SW 1271 (cell line): Measurements from ENCODE around the gene SPDYE4.
"Not testable (repeated sequence)": the region's sequence is repeated elsewhere in the genome, so short reads cannot be mapped to it uniquely, and the experiment has no call there.

Source experiments
- DNase-seq, 2 experiments: peaks; one replicate each; lab custom pipeline; 2025; lab: John Stamatoyannopoulos, UW

The SPDYE4 gene

GRCh38 chr17:8758137-8758596 is at the start of gene SPDYE4:
SPDYE4 (minus strand) TSS chr17:8758546; CDS start chr17:8758382, 164 bp downstream.
- DNase-seq = no peak

- DNase-seq = no peak
These were observed 48.7 kb upstream of the SPDYE4 start for GRCh38 chr17:8806926-8807550.

- DNase-seq = no peak
These were observed 48.0 kb upstream of the SPDYE4 start for GRCh38 chr17:8806253-8806925.

- DNase-seq = not testable (repeated sequence)
These were observed 47.0 kb upstream of the SPDYE4 start for GRCh38 chr17:8805396-8805795.

GRCh38 chr17:8803531-8804420 is 45.4 kb upstream of the SPDYE4 start:
- no peak for DNase-seq

- DNase-seq = no peak
These were observed 42.9 kb upstream of the SPDYE4 start for GRCh38 chr17:8801135-8801840.

GRCh38 chr17:8800656-8801055 is 42.3 kb upstream of the SPDYE4 start:
- no peak for DNase-seq

- no peak for DNase-seq
These were observed 41.3 kb upstream of the SPDYE4 start for GRCh38 chr17:8799570-8800212.

GRCh38 chr17:8798846-8799569 is 40.7 kb upstream of the SPDYE4 start, which contains the start of gene MFSD6L:
MFSD6L (minus strand) TSS chr17:8799365; CDS start chr17:8799120, 245 bp downstream.
- DNase-seq = no peak

GRCh38 chr17:8798176-8798845 is 40.0 kb upstream of the SPDYE4 start:
- no peak for DNase-seq

- DNase-seq = no peak
These were observed 39.4 kb upstream of the SPDYE4 start for GRCh38 chr17:8797621-8798175.

- DNase-seq = no peak
These were observed 36.3 kb upstream of the SPDYE4 start for GRCh38 chr17:8794636-8795035.

GRCh38 chr17:8793649-8794048 is 35.3 kb upstream of the SPDYE4 start:
- DNase-seq = no peak

GRCh38 chr17:8792646-8793045 is 34.3 kb upstream of the SPDYE4 start:
- DNase-seq = no peak

GRCh38 chr17:8791910-8792270 is 33.5 kb upstream of the SPDYE4 start:
- DNase-seq = no peak

- no peak for DNase-seq
These were observed 33.0 kb upstream of the SPDYE4 start for GRCh38 chr17:8791248-8791909.

GRCh38 chr17:8789743-8790142 is 31.4 kb upstream of the SPDYE4 start:
- DNase-seq = no peak

- no peak for DNase-seq
These were observed 30.7 kb upstream of the SPDYE4 start for GRCh38 chr17:8788998-8789397.
